HG03064 (cell line): Measurements from ENCODE around the gene TTBK1.

Experiments used
- ATAC-seq: cut with Tn5 transposase; IDR thresholded peaks from one replicate; pipeline ENCODE4 v1.9.1; 2021; ENCODE audit warnings: low read depth; ENCODE audit not compliant: unreplicated experiment

TTBK1 gene

DNA sequence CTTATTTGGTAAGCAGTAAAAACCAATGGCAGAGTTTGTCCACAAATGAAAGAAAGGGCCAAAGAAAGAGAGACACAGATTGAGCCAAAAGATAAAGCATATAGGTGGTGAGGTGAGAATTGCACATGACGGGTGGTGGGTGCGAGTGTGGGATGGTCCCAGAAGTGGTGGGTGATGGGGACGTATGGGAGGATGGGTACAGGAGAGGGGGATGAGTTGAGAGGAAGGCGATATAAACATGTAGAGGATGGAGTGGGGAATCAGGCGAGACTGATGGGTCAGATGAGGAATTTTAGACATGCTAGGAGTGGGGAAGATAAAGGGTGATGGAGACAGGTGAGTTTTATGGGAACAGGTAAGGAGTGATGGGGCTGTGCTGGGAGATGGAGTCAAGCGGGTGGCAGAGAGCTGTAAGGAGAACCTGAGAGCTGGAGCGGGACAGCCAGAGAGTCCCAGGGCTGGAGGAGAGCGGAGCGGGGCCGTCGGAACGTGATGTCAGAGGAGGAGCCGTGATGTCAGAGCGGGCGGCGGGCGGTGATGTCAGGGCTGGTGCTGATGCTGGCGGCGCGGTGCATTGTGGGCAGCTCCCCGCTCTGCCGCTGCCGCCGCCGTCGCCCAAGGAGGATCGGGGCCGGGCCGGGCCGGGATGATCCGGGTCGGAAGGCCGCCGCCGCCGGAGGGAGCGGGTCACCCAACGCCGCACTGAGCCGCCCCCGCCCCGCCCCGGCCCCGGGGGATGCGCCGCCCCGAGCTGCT lies at the start of gene TTBK1:
Gene TTBK1 (plus strand): TSS at position 574 of the 756 bp plus-strand sequence. CDS start 3,180 bp downstream, outside the sequence.
- no peak for ATAC-seq

DNA sequence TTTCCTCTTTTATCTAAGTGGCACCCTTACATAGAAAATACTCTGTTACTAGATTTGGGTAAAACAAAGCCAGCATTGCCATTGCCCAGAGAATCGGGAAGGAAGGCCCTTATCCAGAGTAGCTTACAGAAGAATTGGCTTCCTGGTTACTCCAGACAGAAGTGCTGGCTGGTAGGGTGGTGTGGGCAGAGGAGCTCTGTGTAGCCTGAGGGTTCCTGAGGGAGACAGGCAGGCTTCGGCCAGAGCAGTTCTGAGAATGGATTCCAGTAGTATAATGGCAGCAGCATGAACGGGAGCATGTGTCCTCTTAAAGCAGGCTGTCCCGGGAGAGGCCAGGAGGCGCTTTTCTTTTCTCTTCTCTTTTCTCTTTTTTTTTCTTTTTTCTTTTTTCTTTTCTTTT lies 49.4 kb upstream of the TTBK1 start:
- no peak for ATAC-seq

DNA sequence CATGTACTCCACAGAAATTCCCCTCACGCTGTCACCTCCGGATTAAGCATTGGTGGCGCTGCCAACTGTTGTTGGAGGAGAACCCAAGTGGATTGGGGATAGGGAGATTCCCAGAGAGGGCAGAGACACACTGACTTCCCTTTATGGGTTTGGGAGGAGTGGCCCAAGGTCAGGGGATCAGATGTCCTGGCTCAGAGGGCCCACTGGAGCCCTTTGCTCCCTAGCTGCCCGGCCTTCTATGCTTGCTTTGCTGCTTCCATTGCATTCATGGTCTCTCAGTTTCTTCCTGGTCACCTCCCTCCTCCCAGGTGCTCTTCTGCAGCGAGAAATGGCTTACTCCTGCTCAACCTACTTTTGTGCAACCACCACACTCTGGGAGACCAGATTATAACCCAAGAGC lies 46.9 kb upstream of the TTBK1 start:
- ATAC-seq = no peak

DNA sequence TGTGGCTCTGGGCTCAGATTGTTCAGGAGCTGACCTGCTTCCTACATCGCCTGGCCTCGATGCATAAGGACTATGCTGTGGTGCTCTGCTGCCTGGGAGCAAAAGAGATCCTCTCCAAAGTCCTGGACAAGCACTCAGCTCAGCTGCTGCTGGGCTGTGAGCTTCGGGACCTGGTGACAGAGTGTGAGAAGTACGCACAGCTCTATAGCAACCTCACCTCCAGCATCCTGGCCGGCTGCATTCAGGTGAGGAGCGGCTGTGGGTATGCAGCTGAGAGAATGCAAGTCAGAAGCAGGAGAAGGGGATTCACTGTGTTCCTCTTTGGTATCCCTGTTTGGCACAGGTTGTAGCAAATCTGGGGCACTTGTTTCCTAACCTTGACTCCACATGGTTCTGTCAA lies 43.4 kb upstream of the TTBK1 start:
- no peak for ATAC-seq

DNA sequence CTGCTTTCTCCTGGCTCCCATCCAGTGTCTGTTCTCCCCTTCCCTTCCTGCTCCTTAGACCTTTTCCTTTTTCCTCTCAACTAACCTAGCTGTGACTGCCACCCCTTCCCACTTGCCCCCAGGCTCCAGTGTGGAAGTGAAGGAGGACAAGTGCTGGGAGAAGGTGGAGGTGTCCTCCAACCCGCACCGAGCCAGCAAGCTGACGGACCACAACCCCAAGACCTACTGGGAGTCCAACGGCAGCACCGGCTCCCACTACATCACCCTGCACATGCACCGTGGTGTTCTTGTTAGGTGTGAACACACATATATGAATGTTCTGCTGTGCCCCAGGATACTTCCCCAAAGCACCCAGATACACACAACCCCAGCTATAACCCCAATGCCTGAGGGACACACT lies 42.7 kb upstream of the TTBK1 start:
- no peak for ATAC-seq

DNA sequence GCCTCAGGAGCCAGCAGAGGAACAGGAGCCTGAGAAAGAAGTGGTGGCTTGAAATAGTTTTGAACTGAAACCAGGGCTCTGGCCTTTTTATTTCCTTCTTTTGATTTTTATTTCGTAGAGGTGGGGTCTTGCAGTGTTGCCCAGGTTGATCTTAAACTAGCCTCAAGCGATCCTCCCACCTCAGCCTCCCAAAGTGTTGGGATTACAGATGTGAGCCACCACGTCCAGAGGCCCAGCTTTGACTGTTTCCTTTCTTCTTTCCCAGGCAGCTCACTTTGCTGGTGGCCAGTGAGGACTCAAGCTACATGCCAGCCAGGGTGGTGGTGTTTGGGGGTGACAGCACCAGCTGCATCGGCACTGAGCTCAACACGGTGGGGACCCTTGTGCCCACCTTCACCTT lies 40.8 kb upstream of the TTBK1 start:
- no peak for ATAC-seq

DNA sequence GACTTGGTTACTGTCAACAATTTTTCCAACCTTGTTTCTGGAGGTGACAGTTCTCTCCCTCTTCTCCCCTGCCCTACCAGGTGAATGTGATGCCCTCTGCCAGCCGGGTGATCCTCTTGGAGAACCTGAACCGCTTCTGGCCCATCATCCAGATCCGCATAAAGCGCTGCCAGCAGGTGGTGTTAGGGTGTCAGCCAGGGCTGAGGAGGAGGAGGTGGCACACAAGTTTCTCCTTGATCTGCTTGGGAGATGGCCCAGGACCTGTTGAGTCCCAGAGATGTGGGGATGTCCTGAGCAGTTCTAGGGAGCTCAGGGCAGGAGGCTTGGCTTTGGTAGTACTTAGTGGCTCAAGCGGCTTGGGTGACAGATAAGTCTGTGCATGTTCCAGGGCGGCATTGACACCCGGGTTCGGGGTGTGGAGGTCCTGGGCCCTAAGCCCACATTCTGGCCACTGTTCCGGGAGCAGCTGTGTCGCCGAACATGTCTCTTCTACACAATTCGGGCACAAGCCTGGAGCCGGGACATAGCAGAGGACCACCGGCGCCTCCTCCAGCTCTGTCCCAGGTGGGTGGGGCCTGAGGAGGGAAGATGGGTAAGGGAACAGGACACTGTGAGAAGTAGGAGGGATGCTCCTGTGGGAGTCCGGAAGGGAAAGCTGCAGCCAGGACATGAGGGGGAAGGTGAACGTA lies 40.1 kb upstream of the TTBK1 start:
- no peak for ATAC-seq

DNA sequence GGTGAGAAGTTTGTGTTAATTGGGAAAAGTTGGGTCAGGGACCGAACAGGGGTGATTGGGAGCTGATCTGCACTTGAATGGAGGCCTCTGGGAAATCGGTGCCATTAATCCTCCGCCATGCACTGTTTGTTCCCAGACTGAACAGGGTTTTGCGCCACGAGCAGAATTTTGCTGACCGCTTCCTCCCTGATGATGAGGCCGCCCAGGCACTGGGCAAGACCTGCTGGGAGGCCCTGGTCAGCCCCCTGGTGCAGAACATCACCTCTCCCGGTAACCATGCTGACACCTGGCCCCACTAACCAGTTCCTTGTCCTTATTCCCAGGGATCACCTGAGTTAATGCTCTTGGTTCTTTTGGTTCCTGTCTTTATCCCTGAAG lies 39.6 kb upstream of the TTBK1 start:
- ATAC-seq = no peak

DNA sequence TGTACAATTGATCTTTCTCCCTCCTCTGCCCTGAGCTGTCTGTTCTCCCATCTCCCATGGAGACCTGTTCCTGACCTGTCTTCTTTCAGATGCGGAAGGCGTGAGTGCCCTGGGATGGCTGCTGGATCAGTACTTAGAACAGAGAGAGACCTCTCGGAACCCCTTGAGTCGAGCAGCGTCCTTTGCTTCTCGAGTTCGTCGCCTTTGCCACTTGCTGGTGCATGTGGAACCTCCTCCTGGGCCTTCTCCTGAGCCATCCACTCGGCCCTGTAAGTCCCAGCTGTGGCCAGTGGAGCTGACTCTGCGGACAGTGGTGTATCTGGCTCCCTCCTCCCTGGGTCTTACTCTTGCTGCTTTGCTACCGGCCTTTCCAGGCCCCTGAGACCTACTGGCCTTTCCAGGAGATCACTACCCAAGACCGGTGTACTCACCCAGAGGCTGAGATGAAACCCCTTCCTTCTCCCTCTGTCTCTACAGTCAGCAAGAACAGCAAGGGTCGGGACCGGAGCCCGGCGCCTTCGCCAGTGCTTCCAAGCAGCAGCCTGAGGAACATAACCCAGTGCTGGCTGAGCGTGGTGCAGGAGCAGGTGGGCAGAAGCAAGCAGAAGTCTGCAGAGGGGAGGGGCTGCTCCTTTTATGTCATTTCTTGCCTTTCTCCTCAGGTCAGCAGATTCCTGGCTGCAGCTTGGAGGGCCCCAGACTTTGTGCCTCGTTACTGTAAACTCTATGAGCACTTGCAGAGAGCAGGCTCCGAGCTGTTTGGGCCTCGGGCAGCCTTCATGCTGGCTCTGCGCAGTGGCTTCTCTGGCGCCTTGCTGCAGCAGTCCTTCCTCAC lies 38.8 kb upstream of the TTBK1 start:
- no peak for ATAC-seq

DNA sequence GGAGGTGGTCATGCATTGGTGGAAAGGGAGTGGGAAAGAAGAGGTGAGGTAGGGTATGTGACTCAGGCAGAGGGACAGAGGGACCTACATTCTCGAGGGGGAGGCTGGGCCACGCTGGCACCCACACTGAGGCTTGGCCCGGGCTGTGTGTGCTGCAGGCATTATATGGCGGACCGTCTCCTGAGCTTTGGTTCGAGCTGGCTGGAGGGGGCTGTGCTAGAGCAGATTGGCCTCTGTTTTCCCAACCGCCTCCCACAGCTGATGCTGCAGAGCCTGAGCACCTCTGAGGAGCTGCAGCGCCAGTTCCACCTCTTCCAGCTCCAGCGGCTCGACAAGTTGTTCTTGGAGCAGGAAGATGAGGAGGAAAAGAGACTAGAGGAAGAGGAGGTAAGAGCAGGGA lies 37.4 kb upstream of the TTBK1 start:
- ATAC-seq = no peak

DNA sequence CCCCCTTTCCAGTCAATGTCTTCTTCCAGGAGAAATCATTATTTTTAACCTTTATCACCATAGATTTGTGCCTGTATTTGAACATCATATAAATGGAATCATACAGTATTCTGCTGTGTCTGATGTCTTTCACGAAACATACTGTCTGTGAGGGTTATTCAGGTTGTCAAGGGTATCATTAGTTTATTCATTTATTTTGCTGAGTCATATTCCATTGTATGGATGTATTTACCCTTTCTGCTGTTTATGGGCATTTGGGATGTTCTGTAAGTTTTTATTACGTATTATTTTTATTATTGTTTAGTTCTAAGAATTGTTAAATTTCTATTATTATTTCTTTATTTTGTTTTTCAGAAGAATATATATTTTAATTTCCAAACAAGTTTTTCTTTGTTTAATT lies 36.0 kb upstream of the TTBK1 start:
- ATAC-seq = no peak

DNA sequence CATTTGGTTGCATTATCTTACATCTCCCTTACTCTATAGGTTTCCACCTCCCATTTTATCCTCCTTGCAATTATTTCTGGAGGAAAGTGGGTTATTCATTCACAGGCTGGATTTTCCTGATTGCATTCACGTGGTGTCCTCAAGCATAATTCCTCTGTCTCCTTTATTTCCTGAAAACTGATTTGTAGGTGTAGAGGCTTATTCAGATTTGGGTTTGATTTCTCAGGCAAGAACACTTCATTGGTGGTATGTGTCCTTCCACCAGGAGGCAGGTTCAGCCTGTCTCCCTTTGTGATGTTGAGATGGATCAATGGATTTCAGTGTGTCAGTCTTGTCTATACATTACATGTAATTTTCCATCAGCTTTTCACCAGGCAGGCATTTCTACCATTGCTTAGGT lies 31.3 kb upstream of the TTBK1 start:
- ATAC-seq = no peak

DNA sequence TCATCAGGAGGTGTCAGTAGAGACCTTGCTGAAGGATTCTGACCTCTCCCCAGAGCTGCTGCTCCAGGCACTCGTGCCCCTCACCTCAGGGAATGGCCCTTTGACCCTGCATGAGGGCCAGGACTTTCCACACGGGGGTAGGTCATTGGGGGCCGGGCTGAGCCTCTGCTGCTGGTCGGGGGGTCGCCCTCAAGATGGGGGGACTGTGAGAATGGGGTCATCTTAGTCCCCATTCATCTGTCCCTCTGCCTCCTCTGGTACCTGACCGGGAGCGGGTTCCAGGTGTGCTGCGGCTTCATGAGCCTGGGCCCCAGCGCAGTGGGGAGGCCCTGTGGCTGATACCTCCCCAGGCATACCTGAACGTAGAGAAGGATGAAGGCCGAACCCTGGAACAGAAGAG lies 29.9 kb upstream of the TTBK1 start:
- no peak for ATAC-seq

DNA sequence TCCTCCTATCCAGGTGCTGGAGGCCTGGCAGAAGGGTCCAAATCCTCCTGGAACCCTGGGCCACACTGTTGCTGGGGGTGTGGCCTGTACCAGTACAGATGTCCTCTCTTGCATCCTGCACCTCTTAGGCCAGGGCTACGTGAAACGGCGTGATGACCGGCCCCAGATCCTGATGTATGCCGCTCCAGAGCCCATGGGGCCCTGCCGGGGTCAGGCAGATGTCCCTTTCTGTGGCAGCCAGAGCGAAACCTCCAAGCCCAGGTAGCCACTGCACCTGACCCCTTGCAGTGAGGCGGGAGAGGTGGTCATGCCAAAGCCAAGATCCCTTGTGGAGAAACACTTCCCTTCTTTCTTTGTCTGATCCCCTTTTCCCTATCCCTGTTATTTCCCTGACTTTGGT lies 28.2 kb upstream of the TTBK1 start:
- ATAC-seq = no peak

DNA sequence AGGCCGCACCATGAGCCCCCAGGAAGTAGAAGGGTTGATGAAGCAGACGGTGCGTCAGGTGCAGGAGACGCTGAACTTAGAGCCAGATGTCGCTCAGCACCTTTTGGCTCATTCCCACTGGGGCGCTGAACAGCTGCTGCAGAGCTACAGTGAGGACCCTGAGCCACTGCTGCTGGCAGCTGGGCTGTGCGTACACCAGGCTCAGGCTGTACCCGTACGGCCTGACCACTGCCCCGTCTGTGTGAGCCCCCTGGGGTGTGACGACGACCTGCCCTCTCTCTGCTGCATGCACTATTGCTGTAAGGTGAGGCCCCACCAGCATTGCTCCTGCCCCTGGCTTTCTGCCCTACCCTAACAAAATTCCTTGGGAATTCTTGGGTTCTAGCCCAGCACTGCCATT lies 27.1 kb upstream of the TTBK1 start:
- ATAC-seq = no peak

DNA sequence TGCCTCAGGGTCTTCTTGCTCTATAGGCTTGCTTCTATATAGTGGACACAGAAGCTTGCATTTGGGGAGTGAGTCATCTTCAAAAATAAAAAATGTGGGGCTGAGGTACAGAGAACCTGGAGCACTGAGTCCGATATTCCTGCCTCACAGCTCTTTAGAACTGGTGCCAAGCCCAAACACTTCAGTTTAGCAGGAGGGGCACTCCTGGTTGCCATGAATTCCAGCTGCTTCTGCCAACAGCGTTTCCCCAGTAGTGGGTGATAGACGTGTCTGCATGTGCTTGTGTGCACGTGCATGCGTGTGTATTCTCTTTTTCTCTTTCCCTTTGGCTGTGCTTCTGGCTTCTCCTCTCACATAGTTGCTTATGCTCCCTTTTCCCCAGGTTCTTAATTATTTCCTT lies 25.9 kb upstream of the TTBK1 start:
- ATAC-seq = no peak

DNA sequence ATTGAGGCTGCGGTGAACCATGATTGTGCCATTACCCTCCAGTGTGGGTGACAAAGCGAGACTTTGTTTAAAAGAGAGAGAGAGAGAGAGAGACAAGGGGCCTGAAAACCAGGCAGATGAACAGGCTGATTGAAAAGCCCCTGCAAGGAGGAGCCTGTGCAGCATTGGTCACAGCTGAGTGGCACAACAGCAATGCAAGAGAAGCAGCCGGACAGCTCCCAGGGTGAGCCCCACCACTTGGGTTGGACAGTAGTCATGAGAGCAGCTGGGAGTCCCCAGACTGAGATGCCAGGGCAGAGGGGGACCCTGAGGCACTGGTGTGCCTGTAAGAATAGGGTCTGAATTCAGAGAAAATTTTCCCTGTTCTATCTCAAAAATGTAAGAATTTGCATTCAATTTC lies 24.2 kb upstream of the TTBK1 start:
- ATAC-seq = no peak

DNA sequence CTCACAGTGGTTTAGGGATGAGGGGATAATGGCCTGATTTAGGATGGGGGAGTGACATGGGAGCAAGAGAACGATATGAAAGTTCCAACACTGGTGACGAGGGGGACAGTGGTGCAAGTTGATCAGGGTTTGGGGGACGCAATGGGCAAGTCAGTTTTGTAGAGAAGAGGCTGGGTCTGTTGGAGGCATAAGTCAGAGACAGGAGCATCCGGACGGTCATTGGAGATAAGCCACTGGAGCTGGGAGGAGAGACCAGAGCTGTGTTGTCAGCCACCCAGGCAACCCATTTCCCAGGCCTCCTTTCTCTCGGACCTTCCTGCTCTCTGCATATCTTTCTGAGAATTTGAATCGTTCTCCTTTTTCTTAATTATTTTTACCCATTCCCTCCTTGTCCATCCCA lies 23.5 kb upstream of the TTBK1 start:
- ATAC-seq = no peak

DNA sequence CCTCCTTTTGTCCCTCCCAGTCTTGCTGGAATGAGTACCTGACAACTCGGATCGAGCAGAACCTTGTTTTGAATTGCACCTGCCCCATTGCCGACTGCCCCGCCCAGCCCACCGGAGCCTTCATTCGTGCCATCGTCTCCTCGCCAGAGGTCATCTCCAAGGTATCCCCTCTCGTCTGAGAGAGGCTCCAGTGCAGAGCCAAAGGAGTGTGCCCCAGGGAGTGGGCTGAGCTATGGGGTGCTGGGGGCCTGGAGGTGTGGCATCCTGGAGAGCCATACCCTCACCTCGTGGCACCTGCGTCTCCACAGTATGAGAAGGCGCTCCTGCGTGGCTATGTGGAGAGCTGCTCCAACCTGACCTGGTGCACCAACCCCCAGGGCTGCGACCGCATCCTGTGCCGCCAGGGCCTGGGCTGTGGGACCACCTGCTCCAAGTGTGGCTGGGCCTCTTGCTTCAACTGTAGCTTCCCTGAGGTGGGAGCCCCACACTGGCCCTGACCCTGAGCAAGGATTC lies 22.8 kb upstream of the TTBK1 start:
- no peak for ATAC-seq

DNA sequence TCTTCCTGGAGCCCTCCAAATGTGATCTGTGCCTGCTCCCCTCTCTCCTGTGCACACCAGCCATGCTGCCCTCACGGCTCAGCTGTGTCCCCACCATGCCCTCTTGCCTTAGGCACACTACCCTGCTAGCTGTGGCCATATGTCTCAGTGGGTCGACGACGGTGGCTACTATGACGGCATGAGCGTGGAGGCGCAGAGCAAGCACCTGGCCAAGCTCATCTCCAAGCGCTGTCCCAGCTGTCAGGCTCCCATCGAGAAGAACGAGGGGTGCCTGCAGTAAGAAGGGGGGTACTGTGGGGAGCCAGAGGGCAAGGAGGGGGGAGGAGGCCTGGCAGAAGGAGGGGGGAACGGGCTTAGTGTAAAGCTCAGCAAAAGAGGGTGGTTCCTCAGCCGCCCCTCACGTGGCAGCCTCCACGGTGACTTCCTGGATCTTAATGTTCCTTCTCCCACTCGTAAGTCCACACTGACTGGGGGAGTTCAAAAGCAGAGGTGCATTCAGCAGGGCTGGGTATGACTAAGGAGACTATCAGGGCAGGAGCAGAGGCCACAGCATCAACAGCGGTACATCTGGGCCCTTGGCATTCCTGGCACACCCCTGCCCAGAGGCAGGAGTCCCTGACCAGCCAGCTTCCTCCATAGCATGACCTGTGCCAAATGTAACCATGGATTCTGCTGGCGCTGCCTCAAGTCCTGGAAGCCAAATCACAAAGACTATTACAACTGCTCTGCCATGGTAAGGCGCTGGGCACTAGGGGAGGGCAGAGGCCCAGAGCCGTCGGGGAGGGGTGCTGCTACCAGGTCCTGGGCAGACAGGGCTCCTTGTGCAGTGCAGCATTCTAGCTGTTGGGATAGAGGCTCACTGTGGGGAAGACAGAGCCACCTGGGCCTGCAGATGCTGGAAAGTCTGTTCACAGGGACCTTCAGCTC lies 22.0 kb upstream of the TTBK1 start:
- no peak for ATAC-seq
